Panc1 (cell line): ENCODE data around the gene CHST12.

Source experiments
- POLR2AphosphoS5 ChIP-seq: IDR thresholded peaks from 2 replicates; pipeline ENCODE4 v1.6.1; 2012; ENCODE audit warnings: mild to moderate bottlenecking, low read depth, low read length, moderate library complexity
- TF ChIP-seq, protein P1 (sequence below): fragments of 450-650 bp; IDR thresholded peaks from 2 replicates; pipeline ENCODE4 v1.5.1; 2017; ENCODE audit warnings: mild to moderate bottlenecking

DNA sequence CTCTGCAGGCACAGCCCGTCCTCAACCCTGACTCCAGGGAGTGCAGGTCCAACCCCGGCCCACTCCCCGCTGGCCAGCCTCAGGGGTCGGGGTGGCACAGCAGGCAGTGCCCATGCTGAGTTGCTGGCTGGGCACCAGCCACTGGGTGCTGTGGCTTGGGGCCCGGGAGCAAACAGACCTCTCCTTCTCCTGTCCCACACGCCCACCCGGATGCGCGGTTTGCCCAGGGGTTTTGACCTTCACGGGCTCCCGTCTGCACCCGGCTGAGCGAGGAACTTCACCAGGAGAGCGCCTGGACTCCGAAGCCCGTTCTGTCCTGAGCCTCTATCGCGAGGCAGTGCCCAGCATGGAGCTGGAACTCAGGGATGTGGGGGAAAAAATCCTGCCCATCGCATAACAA lies 75.4 kb downstream of the CHST12 start:
- TF ChIP-seq, protein P1, sequence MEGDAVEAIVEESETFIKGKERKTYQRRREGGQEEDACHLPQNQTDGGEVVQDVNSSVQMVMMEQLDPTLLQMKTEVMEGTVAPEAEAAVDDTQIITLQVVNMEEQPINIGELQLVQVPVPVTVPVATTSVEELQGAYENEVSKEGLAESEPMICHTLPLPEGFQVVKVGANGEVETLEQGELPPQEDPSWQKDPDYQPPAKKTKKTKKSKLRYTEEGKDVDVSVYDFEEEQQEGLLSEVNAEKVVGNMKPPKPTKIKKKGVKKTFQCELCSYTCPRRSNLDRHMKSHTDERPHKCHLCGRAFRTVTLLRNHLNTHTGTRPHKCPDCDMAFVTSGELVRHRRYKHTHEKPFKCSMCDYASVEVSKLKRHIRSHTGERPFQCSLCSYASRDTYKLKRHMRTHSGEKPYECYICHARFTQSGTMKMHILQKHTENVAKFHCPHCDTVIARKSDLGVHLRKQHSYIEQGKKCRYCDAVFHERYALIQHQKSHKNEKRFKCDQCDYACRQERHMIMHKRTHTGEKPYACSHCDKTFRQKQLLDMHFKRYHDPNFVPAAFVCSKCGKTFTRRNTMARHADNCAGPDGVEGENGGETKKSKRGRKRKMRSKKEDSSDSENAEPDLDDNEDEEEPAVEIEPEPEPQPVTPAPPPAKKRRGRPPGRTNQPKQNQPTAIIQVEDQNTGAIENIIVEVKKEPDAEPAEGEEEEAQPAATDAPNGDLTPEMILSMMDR = no peak
- TF ChIP-seq POLR2AphosphoS5 = no peak
